SJCRH30 (cell line): ENCODE data around the gene YTHDF1. TPM values are rescaled to one million over a fixed set of nuclear protein-coding genes. Genes with fewer than 3 reads are reported as not detected.

Experiments used
- DNase-seq, 2 experiments: peaks; one replicate each; pipeline ENCODE4 v3.0.0-alpha.2; 2015 to 2020
- H3K27ac ChIP-seq: fragments of 250-450 bp; sonication (Bioruptor Pico); 2 replicates; pipeline ENCODE4 v1.5.1; 2020; ENCODE audit warnings: mild to moderate bottlenecking, moderate library complexity
- H3K27me3 ChIP-seq: fragments of 250-450 bp; sonication (Bioruptor Pico); 2 replicates; pipeline ENCODE4 v1.5.1; 2020; ENCODE audit warnings: mild to moderate bottlenecking, moderate library complexity
- H3K36me3 ChIP-seq: fragments of 250-450 bp; sonication (Bioruptor Pico); 2 replicates; pipeline ENCODE4 v1.5.1; 2020; ENCODE audit warnings: mild to moderate bottlenecking, moderate library complexity
- H3K4me1 ChIP-seq: fragments of 250-450 bp; sonication (Bioruptor Pico); 2 replicates; pipeline ENCODE4 v1.5.1; 2020; ENCODE audit warnings: mild to moderate bottlenecking, moderate library complexity
- H3K4me3 ChIP-seq: fragments of 250-450 bp; sonication (Bioruptor Pico); 2 replicates; pipeline ENCODE4 v1.5.1; 2020; ENCODE audit warnings: mild to moderate bottlenecking, moderate library complexity
- H3K9me3 ChIP-seq: fragments of 250-450 bp; sonication (Bioruptor Pico); replicated peaks from 2 replicates; pipeline ENCODE4 v1.5.1; 2020; ENCODE audit warnings: mild to moderate bottlenecking, moderate library complexity
- total RNA-seq: library from RNA; depleted of rRNA; stranded (reverse); fragments of >200 nt; shearing (Covaris generic); gene quantifications from 2 replicates; pipeline ENCODE4 v1.2.3, GENCODE V29; 2014

YTHDF1 gene
- total RNA-seq, 1 experiment from 2014 or later, result 84.4 TPM

- Histone ChIP-seq H3K4me3 (no peak overlapping the region), H3K36me3 (no peaks in the 10 kb centered on the region), H3K27ac (no peak overlapping the region), H3K9me3 (no peaks in the 10 kb centered on the region; the same call in 1 of the 2 replicates), H3K4me1 (no peaks in the 10 kb centered on the region), H3K27me3 (peaks cover 44% of the 10 kb centered on the region)
- no peak for DNase-seq
Measured at GRCh38 chr20:63174309-63175037, 41.5 kb downstream of the YTHDF1 start.

GRCh38 chr20:63173552-63174191, 42.3 kb downstream of the YTHDF1 start:
- Histone ChIP-seq H3K4me3 (no peak overlapping the region), H3K9me3 (no peaks in the 10 kb centered on the region; the same call in 1 of the 2 replicates), H3K27ac (no peak overlapping the region), H3K36me3 (no peaks in the 10 kb centered on the region), H3K27me3 (peaks cover 52% of the 10 kb centered on the region), H3K4me1 (no peaks in the 10 kb centered on the region)
- no peak for DNase-seq

GRCh38 chr20:63172726-63173125, 43.2 kb downstream of the YTHDF1 start:
- H3K27me3 ChIP-seq, result peaks cover 53% of the 10 kb centered on the region

GRCh38 chr20:63171991-63172390, 43.9 kb downstream of the YTHDF1 start:
- Histone ChIP-seq H3K36me3 (no peaks in the 10 kb centered on the region), H3K27me3 (peaks cover 53% of the 10 kb centered on the region), H3K9me3 (no peaks in the 10 kb centered on the region; the same call in 1 of the 2 replicates), H3K4me1 (no peaks in the 10 kb centered on the region), H3K4me3 (no peak overlapping the region), H3K27ac (no peak overlapping the region)
- no peak for DNase-seq

More at GRCh38 chr20:63172726-63173125, 43.2 kb downstream of the YTHDF1 start:
- Histone ChIP-seq H3K36me3 (no peaks in the 10 kb centered on the region), H3K4me3 (no peak overlapping the region), H3K9me3 (no peaks in the 10 kb centered on the region; the same call in 1 of the 2 replicates), H3K27ac (no peak overlapping the region), H3K4me1 (no peaks in the 10 kb centered on the region)
- DNase-seq, result peak; percentile 54 to 63

- H3K27me3 ChIP-seq, result peaks cover 53% of the 10 kb centered on the region
- H3K4me3 ChIP-seq, result no peak overlapping the region
- no peak for DNase-seq
- no peak overlapping the region for H3K27ac ChIP-seq
- H3K36me3 ChIP-seq, result no peaks in the 10 kb centered on the region
- no peaks in the 10 kb centered on the region for H3K9me3 ChIP-seq
- H3K4me1 ChIP-seq, result no peaks in the 10 kb centered on the region
Measured at GRCh38 chr20:63169681-63170080, 46.2 kb downstream of the YTHDF1 start.

GRCh38 chr20:63168861-63169260, 47.1 kb downstream of the YTHDF1 start:
- Histone ChIP-seq H3K4me1 (no peaks in the 10 kb centered on the region), H3K4me3 (no peak overlapping the region), H3K36me3 (no peaks in the 10 kb centered on the region), H3K27ac (no peak overlapping the region), H3K27me3 (peaks cover 53% of the 10 kb centered on the region), H3K9me3 (no peaks in the 10 kb centered on the region)
- no peak for DNase-seq

- Histone ChIP-seq H3K4me1 (no peaks in the 10 kb centered on the region), H3K27me3 (peaks cover 53% of the 10 kb centered on the region), H3K27ac (no peak overlapping the region), H3K36me3 (no peaks in the 10 kb centered on the region), H3K4me3 (no peak overlapping the region), H3K9me3 (no peaks in the 10 kb centered on the region)
- no peak for DNase-seq
Measured at GRCh38 chr20:63167918-63168520, 47.9 kb downstream of the YTHDF1 start.

- no peaks in the 10 kb centered on the region for H3K36me3 ChIP-seq
Measured at GRCh38 chr20:63167026-63167917, 48.7 kb downstream of the YTHDF1 start.

GRCh38 chr20:63166193-63167020, 49.5 kb downstream of the YTHDF1 start:
- H3K4me1 ChIP-seq, result no peaks in the 10 kb centered on the region
- peaks cover 57% of the 10 kb centered on the region for H3K27me3 ChIP-seq
- no peaks in the 10 kb centered on the region for H3K36me3 ChIP-seq
- no peak overlapping the region for H3K4me3 ChIP-seq
- H3K9me3 ChIP-seq, result no peaks in the 10 kb centered on the region
- no peak overlapping the region for H3K27ac ChIP-seq
- DNase-seq, result no peak

More at GRCh38 chr20:63167026-63167917, 48.7 kb downstream of the YTHDF1 start:
- no peak overlapping the region for H3K4me3 ChIP-seq
- DNase-seq, result peak in 1 of 2 experiments; percentile 53
- H3K27me3 ChIP-seq, result peaks cover 54% of the 10 kb centered on the region
- H3K27ac ChIP-seq, result no peak overlapping the region
- no peaks in the 10 kb centered on the region for H3K9me3 ChIP-seq
- H3K4me1 ChIP-seq, result no peaks in the 10 kb centered on the region

GRCh38 chr20:63165356-63166192, 50.4 kb downstream of the YTHDF1 start:
- peaks cover 59% of the 10 kb centered on the region for H3K27me3 ChIP-seq
- no peak for DNase-seq
- no peak overlapping the region for H3K27ac ChIP-seq
- H3K36me3 ChIP-seq, result no peaks in the 10 kb centered on the region
- no peaks in the 10 kb centered on the region for H3K9me3 ChIP-seq
- no peak overlapping the region for H3K4me3 ChIP-seq
- H3K4me1 ChIP-seq, result no peaks in the 10 kb centered on the region

GRCh38 chr20:63164484-63165355, 51.2 kb downstream of the YTHDF1 start:
- peaks cover 59% of the 10 kb centered on the region for H3K27me3 ChIP-seq
- H3K36me3 ChIP-seq, result no peaks in the 10 kb centered on the region
- no peak for DNase-seq
- no peak overlapping the region for H3K4me3 ChIP-seq
- no peaks in the 10 kb centered on the region for H3K9me3 ChIP-seq
- H3K27ac ChIP-seq, result no peak overlapping the region
- no peaks in the 10 kb centered on the region for H3K4me1 ChIP-seq
